ENCODE measurements around the gene ROBO1. TPM values are rescaled to one million over a fixed set of nuclear protein-coding genes. Genes with fewer than 3 reads are reported as not detected.

The ROBO1 gene
- total RNA-seq, 1 donor from 2014 or later: 169 TPM

- Histone ChIP-seq H3K27me3 (no peaks in the 10 kb centered on the region), H3K9ac (no peak overlapping the region), H3K9me3 (ENCODE audit: low read depth) (no peaks in the 10 kb centered on the region), H3K27ac (no peak overlapping the region), H3F3A (ENCODE audit: low read depth) (peaks cover 5% of the 10 kb centered on the region), H2AFZ (replicated peaks) (no peak overlapping the region), H3K36me3 (peaks cover 39% of the 10 kb centered on the region), H3K4me2 (no peak overlapping the region), H3K79me2 (ENCODE audit: low read depth) (no peaks in the 10 kb centered on the region), H3K4me1 (no peaks in the 10 kb centered on the region), H4K20me1 (ENCODE audit: low read depth) (no peaks in the 10 kb centered on the region), H3K4me3 (no peak overlapping the region)
- H3K9me3 Mint-ChIP-seq: peaks cover 2% of the 10 kb centered on the region
- no peak for DNase-seq (ENCODE audit: low spot score)
- TF ChIP-seq CTCF (IDR thresholded peaks at IDR 0.05) (no peak), EZH2 (IDR thresholded peaks at IDR 0.05) (no peak), EZH2phosphoT487 (IDR thresholded peaks at IDR 0.05) (no peak)
- no peak overlapping the region for H3K4me3 Mint-ChIP-seq
- H3K27me3 Mint-ChIP-seq (ENCODE audit: insufficient read depth, low read depth): peaks cover 2% of the 10 kb centered on the region
- H3K4me1 Mint-ChIP-seq: no peaks in the 10 kb centered on the region
- no peak overlapping the region for H3K27ac Mint-ChIP-seq
- H3K36me3 Mint-ChIP-seq: peaks cover 6% of the 10 kb centered on the region
Measured at GRCh38 chr3:78670094-78670493, 1097.7 kb downstream of the ROBO1 start.

DNA sequence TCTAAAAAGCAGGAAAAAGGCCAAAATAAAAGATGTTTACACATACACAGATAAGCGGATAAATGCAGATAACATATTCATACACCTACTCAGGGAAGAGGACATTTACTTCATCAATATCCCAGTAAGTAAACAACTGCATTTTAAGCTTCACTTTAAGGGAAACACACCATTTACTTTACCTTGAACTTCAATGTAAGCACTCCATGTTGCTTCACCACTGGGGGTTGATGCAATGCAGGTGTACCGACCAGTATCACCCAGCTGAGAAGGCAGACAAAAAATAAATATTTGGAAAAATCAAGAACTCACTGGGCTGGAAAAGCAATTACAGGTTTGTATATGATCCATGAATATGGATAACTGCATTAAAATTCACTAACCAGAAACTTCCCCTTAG, 1099.5 kb downstream of the ROBO1 start:
- Histone ChIP-seq H4K20me1 (ENCODE audit: low read depth) (no peaks in the 10 kb centered on the region), H3K27me3 (no peaks in the 10 kb centered on the region), H3K4me3 (no peak overlapping the region), H3K4me1 (no peaks in the 10 kb centered on the region), H3K79me2 (ENCODE audit: low read depth) (no peaks in the 10 kb centered on the region), H3F3A (ENCODE audit: low read depth) (peaks cover 5% of the 10 kb centered on the region), H3K9me3 (ENCODE audit: low read depth) (no peaks in the 10 kb centered on the region), H3K9ac (no peak overlapping the region), H3K36me3 (peaks cover 25% of the 10 kb centered on the region), H2AFZ (replicated peaks) (no peak overlapping the region), H3K27ac (no peak overlapping the region), H3K4me2 (no peak overlapping the region)
- H3K9me3 Mint-ChIP-seq: no peaks in the 10 kb centered on the region
- no peak overlapping the region for H3K27ac Mint-ChIP-seq
- peaks cover 3% of the 10 kb centered on the region for H3K4me1 Mint-ChIP-seq
- no peak overlapping the region for H3K4me3 Mint-ChIP-seq
- peaks cover 2% of the 10 kb centered on the region for H3K27me3 Mint-ChIP-seq (ENCODE audit: insufficient read depth, low read depth)
- TF ChIP-seq CTCF (IDR thresholded peaks at IDR 0.05): no peak
- TF ChIP-seq EZH2phosphoT487 (IDR thresholded peaks at IDR 0.05): no peak
- TF ChIP-seq EZH2 (IDR thresholded peaks at IDR 0.05): no peak
- no peak for DNase-seq (ENCODE audit: low spot score)
- peaks cover 4% of the 10 kb centered on the region for H3K36me3 Mint-ChIP-seq

DNA sequence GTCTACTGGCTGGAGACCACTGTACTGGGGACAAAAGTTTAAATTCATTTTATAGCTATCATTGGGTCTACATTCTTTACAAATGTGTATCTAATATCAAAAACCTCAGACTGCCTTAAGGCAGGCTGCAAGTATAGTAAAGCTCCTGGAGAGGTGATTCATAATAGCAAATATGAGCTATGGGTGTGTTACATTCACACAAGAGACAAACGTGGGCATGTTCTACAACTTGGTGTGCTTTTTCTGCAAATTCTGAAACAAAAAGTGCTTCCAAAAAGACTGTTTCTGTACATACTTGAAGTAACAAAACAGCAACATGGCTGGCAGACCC, 1101.4 kb downstream of the ROBO1 start:
- H3K4me3 Mint-ChIP-seq: no peak overlapping the region
- H3K79me2 ChIP-seq (ENCODE audit: low read depth): no peaks in the 10 kb centered on the region
- no peak overlapping the region for H3K27ac ChIP-seq
- H2AFZ ChIP-seq (replicated peaks): no peak overlapping the region
- no peaks in the 10 kb centered on the region for H3K27me3 ChIP-seq
- H3K4me3 ChIP-seq: no peak overlapping the region
- peaks cover 3% of the 10 kb centered on the region for H3K4me1 Mint-ChIP-seq
- no peaks in the 10 kb centered on the region for H3K4me1 ChIP-seq
- H3K9ac ChIP-seq: no peak overlapping the region
- DNase-seq (ENCODE audit: low spot score): no peak
- peaks cover 4% of the 10 kb centered on the region for H3K36me3 Mint-ChIP-seq
- TF ChIP-seq CTCF (IDR thresholded peaks at IDR 0.05) (no peak), EZH2phosphoT487 (IDR thresholded peaks at IDR 0.05) (no peak)
- H4K20me1 ChIP-seq (ENCODE audit: low read depth): no peaks in the 10 kb centered on the region
- peaks cover 5% of the 10 kb centered on the region for H3F3A ChIP-seq (ENCODE audit: low read depth)
- no peak overlapping the region for H3K4me2 ChIP-seq
- peaks cover 14% of the 10 kb centered on the region for H3K36me3 ChIP-seq
- no peak overlapping the region for H3K27ac Mint-ChIP-seq
- H3K27me3 Mint-ChIP-seq (ENCODE audit: insufficient read depth, low read depth): peaks cover 2% of the 10 kb centered on the region
- H3K9me3 ChIP-seq (ENCODE audit: low read depth): no peaks in the 10 kb centered on the region
- H3K9me3 Mint-ChIP-seq: no peaks in the 10 kb centered on the region
